OCI-LY7 (cell line): ENCODE measurements around the gene PLA2G4E.

ENCODE experiments used
- CTCF ChIP-seq: fragments of 200-600 bp; sonication (generic); conservative IDR thresholded peaks from 2 replicates; pipeline ENCODE4 v1.5.1; 2014; ENCODE audit warnings: mild to moderate bottlenecking, antibody characterized with exemption, low read length, moderate library complexity, mixed read lengths
- EZH2phosphoT487 ChIP-seq: fragments of 200-600 bp; sonication (generic); IDR thresholded peaks from 2 replicates; pipeline ENCODE4 v1.6.1; 2018; ENCODE audit warnings: low read depth, borderline replicate concordance, mild to moderate bottlenecking, mixed run types, antibody characterized with exemption, low read length, moderate library complexity, mixed read lengths

- TF ChIP-seq CTCF (no peak), EZH2phosphoT487 (no peak)
These were observed 72.4 kb downstream of the PLA2G4E start for GRCh38 chr15:41948490-41948889.
